A549 (cell line): ENCODE data around the gene SMIM35. TPM values are rescaled to one million over a fixed set of nuclear protein-coding genes. Genes with fewer than 3 reads are reported as not detected.

Experiments used
- ATAC-seq, 2 experiments: fragments of 200-7000 bp in 1 of 2; fragments of >200 bp in 1 of 2; cut with Nextera tagmentation in 1 of 2; cut with Tn5 transposase in 1 of 2; 3 replicates each; pipeline versions ENCODE4 v1.8.0 to v1.9.1; 2018 to 2020; ENCODE audit warnings: mild to moderate bottlenecking in 1 of 2, moderate library complexity in 1 of 2
- CTCF ChIA-PET: fragments of 300-600 bp; sonication (Branson Sonifier 250); formaldehyde crosslinking; extraction: SDS; loops from one replicate; lab custom pipeline; 2021; ENCODE audit warnings: antibody characterized with exemption, inconsistent platforms; lab: Yijun Ruan, JAX
- POLR2A ChIA-PET: fragments of 350-600 bp; formaldehyde crosslinking; extraction: SDS; loops from one replicate; lab custom pipeline; 2021; ENCODE audit warnings: antibody characterized with exemption, inconsistent platforms; lab: Yijun Ruan, JAX
- DNase-seq, 2 experiments: peaks; one replicate each; pipeline versions ENCODE4 v3.0.0 to v3.0.0-alpha.2; 2011 to 2016; ENCODE audit warnings: low read depth in 1 of 2, low spot score in 1 of 2
- FAIRE-seq: peaks from 2 replicates; lab custom pipeline; 2011; peaks lifted over from hg19 to GRCh38; lab: Jason Lieb, UNC
- H3K27ac ChIP-seq, 2 experiments: fragments of >200 bp; sonication (Bioruptor Twin); formaldehyde crosslinking; 3 replicates each; pipeline ENCODE4 v1.5.1; 2016 to 2017
- H3K4me1 ChIP-seq: fragments of >200 bp; sonication (Bioruptor Twin); formaldehyde crosslinking; 3 replicates; pipeline ENCODE4 v1.6.1; 2016
- H3K4me2 ChIP-seq: fragments of >200 bp; sonication (Bioruptor Twin); formaldehyde crosslinking; 3 replicates; pipeline ENCODE4 v1.6.1; 2016
- H3K4me3 ChIP-seq: fragments of >200 bp; sonication (Bioruptor Twin); formaldehyde crosslinking; 3 replicates; pipeline ENCODE4 v1.5.1; 2016
- H3K9me3 ChIP-seq: fragments of >200 bp; sonication (Bioruptor Twin); formaldehyde crosslinking; 3 replicates; pipeline ENCODE4 v1.6.1; 2016
- CBX2 ChIP-seq: fragments of 200-600 bp; sonication (generic); IDR thresholded peaks from 2 replicates; pipeline ENCODE4 v1.6.1; 2016; ENCODE audit warnings: low read depth, mild to moderate bottlenecking, borderline replicate concordance
- CHD2 ChIP-seq: fragments of 150-350 bp; IDR thresholded peaks from 2 replicates; pipeline ENCODE4 v1.6.1; 2014; ENCODE audit warnings: low read length; ENCODE audit not compliant: partially characterized antibody
- CHD4 ChIP-seq: fragments of 200-600 bp; sonication (generic); IDR thresholded peaks from 2 replicates; pipeline ENCODE4 v1.6.1; 2016; ENCODE audit warnings: antibody characterized with exemption, mild to moderate bottlenecking, borderline replicate concordance
- E2F6 ChIP-seq: IDR thresholded peaks from 2 replicates; pipeline ENCODE4 v1.6.1; 2012; ENCODE audit warnings: low read depth, borderline replicate concordance
- EHMT2 ChIP-seq: fragments of 200-600 bp; sonication (generic); IDR thresholded peaks from 2 replicates; pipeline ENCODE4 v1.6.1; 2016; ENCODE audit warnings: antibody characterized with exemption, low read depth, mild to moderate bottlenecking, moderate library complexity
- EP300 ChIP-seq, 2 experiments: fragments of >200 bp; sonication (Bioruptor Twin); formaldehyde crosslinking; IDR thresholded peaks; 2 replicates in 1 of 2; 3 replicates in 1 of 2; pipeline ENCODE4 v1.6.1; 2016 to 2017
- ESRRA ChIP-seq: fragments of 150-350 bp; IDR thresholded peaks from 2 replicates; pipeline ENCODE4 v1.6.1; 2014; ENCODE audit warnings: mild to moderate bottlenecking, low read length, borderline replicate concordance
- FOSL2 ChIP-seq, 2 experiments: fragments of 450-650 bp in 1 of 2; fragments of >200 bp in 1 of 2; sonication (Bioruptor Twin) in 1 of 2; formaldehyde crosslinking; IDR thresholded peaks; 2 replicates each; pipeline versions ENCODE4 v1.5.0 to v1.6.1; 2016 to 2020; ENCODE audit warnings: mild to moderate bottlenecking in 1 of 2, moderate library complexity in 1 of 2
- FOXS1 ChIP-seq: fragments of 250-450 bp; sonication (Bioruptor Pico); IDR thresholded peaks from 2 replicates; pipeline ENCODE4 v1.5.0; 2020; ENCODE audit warnings: mild to moderate bottlenecking, moderate library complexity
- GATA3 ChIP-seq: IDR thresholded peaks from 2 replicates; pipeline ENCODE4 v1.6.1; 2012; ENCODE audit warnings: borderline replicate concordance
- HES2 ChIP-seq: fragments of >200 bp; sonication (Bioruptor Twin); formaldehyde crosslinking; IDR thresholded peaks from 2 replicates; pipeline ENCODE4 v1.6.1; 2016
- HOXA7 ChIP-seq: fragments of 250-450 bp; sonication (Bioruptor Pico); IDR thresholded peaks from 2 replicates; pipeline ENCODE4 v1.5.0; 2020; ENCODE audit warnings: mild to moderate bottlenecking, moderate library complexity
- JUNB ChIP-seq: fragments of >200 bp; sonication (Bioruptor Twin); formaldehyde crosslinking; IDR thresholded peaks from 2 replicates; pipeline ENCODE4 v1.6.1; 2016
- KDM1A ChIP-seq: fragments of 200-600 bp; sonication (generic); IDR thresholded peaks from 2 replicates; pipeline ENCODE4 v1.6.1; 2016; ENCODE audit warnings: low read depth, mild to moderate bottlenecking
- MAZ ChIP-seq: fragments of 150-350 bp; IDR thresholded peaks from 2 replicates; pipeline ENCODE4 v1.6.1; 2014; ENCODE audit warnings: antibody characterized with exemption, low read depth, low read length, borderline replicate concordance
- NFE2L2 ChIP-seq: fragments of 150-350 bp; conservative IDR thresholded peaks from 2 replicates; pipeline ENCODE4 v1.6.1; 2014; ENCODE audit warnings: low read length
- RAD21 ChIP-seq, 2 experiments: fragments of >200 bp in 1 of 2; sonication (Bioruptor Twin) in 1 of 2; formaldehyde crosslinking in 1 of 2; IDR thresholded peaks in 1 of 2; conservative IDR thresholded peaks in 1 of 2; 2 replicates in 1 of 2; 3 replicates in 1 of 2; pipeline ENCODE4 v1.6.1; 2012 to 2018; ENCODE audit warnings: inconsistent platforms in 1 of 2
- RARB ChIP-seq: fragments of 250-450 bp; sonication (Bioruptor Pico); IDR thresholded peaks from 2 replicates; pipeline ENCODE4 v1.8.0; 2021; ENCODE audit warnings: mild to moderate bottlenecking, moderate library complexity
- SMC3 ChIP-seq: fragments of >200 bp; sonication (Bioruptor Twin); formaldehyde crosslinking; IDR thresholded peaks from 3 replicates; pipeline ENCODE4 v1.6.1; 2018; ENCODE audit warnings: inconsistent platforms
- TFCP2L1 ChIP-seq: fragments of 250-450 bp; sonication (Bioruptor Pico); IDR thresholded peaks from 2 replicates; pipeline ENCODE4 v1.5.0; 2021; ENCODE audit warnings: mild to moderate bottlenecking
- TP53 ChIP-seq: fragments of 250-450 bp; sonication (Bioruptor Pico); IDR thresholded peaks from 2 replicates; pipeline ENCODE4 v1.5.0; 2021; ENCODE audit warnings: mild to moderate bottlenecking, moderate library complexity
- ZC3H11A ChIP-seq: fragments of 450-650 bp; IDR thresholded peaks from 2 replicates; pipeline ENCODE4 v1.6.1; 2014; ENCODE audit warnings: antibody characterized with exemption, mild to moderate bottlenecking
- ZFP36 ChIP-seq: fragments of 450-650 bp; IDR thresholded peaks from 2 replicates; pipeline ENCODE4 v1.6.1; 2014; ENCODE audit warnings: borderline replicate concordance; ENCODE audit not compliant: partially characterized antibody
- ZNF302 ChIP-seq: fragments of 250-450 bp; sonication (Bioruptor Pico); IDR thresholded peaks from 2 replicates; pipeline ENCODE4 v1.9.0; 2021; ENCODE audit warnings: inconsistent platforms, mild to moderate bottlenecking, moderate library complexity
- ZSCAN20 ChIP-seq: fragments of 250-450 bp; sonication (Bioruptor Pico); IDR thresholded peaks from 2 replicates; pipeline ENCODE4 v1.8.0; 2022; ENCODE audit warnings: mild to moderate bottlenecking, moderate library complexity
- WGBS: methylation state at CpG from one replicate; pipeline ENCODE4 v1.1.6; 2017; ENCODE audit errors: missing lambda C conversion rate; 5-methylcytosine and 5-hydroxymethylcytosine counted together
- polyA plus RNA-seq, 4 experiments: library from polyadenylated mRNA; depleted of rRNA in 3 of 4; stranded (reverse); fragments of >200 nt; fragmentation: RNase III in 1 of 4; extraction: RNeasy Plus Mini Kit Qiagen cat#74134 plus additional on column Dnase treatment in 1 of 4; gene quantifications; 2 replicates in 3 of 4; 3 replicates in 1 of 4; pipeline ENCODE4 v1.2.3, GENCODE V29; 2011 to 2017
- TF ChIP-seq, protein P1 (sequence below): fragments of 200-600 bp; sonication (generic); IDR thresholded peaks from 2 replicates; pipeline ENCODE4 v1.6.1; 2016; ENCODE audit warnings: antibody characterized with exemption, mild to moderate bottlenecking, moderate library complexity
- TF ChIP-seq, protein P2 (sequence below): fragments of 450-650 bp; IDR thresholded peaks from 2 replicates; pipeline ENCODE4 v1.6.1; 2014; ENCODE audit warnings: antibody characterized with exemption
- TF ChIP-seq, protein P3 (sequence below): fragments of 250-450 bp; sonication (Bioruptor Pico); IDR thresholded peaks from 2 replicates; pipeline ENCODE4 v1.5.0; 2020; ENCODE audit warnings: low read depth, mild to moderate bottlenecking, moderate library complexity

Gene SMIM35
- polyA plus RNA-seq, 2 of the 4 experiments (the other 2 are of a cell fraction), result not detected

DNA sequence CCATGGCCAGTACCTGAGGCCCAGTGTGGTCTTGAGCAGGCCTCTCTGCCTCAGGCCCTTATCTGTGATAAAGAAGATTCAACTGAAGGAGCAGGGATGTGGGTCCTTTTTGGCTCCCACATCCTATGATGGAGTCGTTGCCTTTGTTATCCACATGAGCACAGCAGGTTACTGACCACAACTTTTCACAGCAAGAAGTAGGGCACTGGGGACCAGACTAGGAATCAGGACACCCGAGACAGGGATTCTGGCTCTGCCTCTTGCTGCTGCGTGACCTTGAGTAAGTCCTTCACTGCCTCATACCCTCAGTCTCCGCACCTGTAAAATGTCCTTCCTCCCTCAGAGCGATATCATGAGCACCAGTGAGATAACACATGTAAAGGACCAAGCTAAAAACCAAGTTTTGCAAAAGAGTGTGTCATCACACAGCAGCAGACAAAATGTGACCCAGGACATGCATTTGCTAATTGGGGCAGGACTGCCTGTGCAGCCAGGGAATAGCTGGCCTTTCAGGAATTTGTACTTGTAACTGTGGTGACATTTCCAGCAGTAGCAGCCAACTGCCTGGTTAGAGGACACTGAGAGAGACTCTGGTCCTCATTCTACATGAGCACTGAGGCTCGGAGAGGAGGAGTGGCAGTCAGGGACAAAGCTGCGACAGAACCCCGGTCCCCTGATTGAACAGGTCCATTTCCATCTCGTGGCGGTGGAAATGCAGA is 13.2 kb upstream of the SMIM35 start:
- 49% methylated on average over 10 of the region's 10 CpGs for WGBS
- no peaks in the 10 kb centered on the region for H3K9me3 ChIP-seq
- FAIRE-seq, result no peak
- TF ChIP-seq ZC3H11A (no peak), RARB (CRISPR knock-in tag) (no peak), E2F6 (no peak), MAZ (no peak), SMC3 (no peak), HES2 (no peak), GATA3 (no peak), TP53 (CRISPR knock-in tag) (no peak), CBX2 (no peak), ZSCAN20 (CRISPR knock-in tag) (no peak), ZFP36 (no peak), CHD4 (no peak)
- TF ChIP-seq, protein P1, sequence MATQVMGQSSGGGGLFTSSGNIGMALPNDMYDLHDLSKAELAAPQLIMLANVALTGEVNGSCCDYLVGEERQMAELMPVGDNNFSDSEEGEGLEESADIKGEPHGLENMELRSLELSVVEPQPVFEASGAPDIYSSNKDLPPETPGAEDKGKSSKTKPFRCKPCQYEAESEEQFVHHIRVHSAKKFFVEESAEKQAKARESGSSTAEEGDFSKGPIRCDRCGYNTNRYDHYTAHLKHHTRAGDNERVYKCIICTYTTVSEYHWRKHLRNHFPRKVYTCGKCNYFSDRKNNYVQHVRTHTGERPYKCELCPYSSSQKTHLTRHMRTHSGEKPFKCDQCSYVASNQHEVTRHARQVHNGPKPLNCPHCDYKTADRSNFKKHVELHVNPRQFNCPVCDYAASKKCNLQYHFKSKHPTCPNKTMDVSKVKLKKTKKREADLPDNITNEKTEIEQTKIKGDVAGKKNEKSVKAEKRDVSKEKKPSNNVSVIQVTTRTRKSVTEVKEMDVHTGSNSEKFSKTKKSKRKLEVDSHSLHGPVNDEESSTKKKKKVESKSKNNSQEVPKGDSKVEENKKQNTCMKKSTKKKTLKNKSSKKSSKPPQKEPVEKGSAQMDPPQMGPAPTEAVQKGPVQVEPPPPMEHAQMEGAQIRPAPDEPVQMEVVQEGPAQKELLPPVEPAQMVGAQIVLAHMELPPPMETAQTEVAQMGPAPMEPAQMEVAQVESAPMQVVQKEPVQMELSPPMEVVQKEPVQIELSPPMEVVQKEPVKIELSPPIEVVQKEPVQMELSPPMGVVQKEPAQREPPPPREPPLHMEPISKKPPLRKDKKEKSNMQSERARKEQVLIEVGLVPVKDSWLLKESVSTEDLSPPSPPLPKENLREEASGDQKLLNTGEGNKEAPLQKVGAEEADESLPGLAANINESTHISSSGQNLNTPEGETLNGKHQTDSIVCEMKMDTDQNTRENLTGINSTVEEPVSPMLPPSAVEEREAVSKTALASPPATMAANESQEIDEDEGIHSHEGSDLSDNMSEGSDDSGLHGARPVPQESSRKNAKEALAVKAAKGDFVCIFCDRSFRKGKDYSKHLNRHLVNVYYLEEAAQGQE, result no peak
- TF ChIP-seq, all 56 proteins: peak for 0
- no peak for ATAC-seq
- Histone ChIP-seq H3K4me3 (no peak overlapping the region), H3K27ac (no peak overlapping the region), H3K4me1 (no peaks in the 10 kb centered on the region), H3K4me2 (no peak overlapping the region)
- ChIA-PET POLR2A (no interaction called here), CTCF (no interaction called here)
- DNase-seq, result no peak

- FAIRE-seq, result no peak
- Histone ChIP-seq H3K27ac (no peak overlapping the region), H3K4me3 (no peak overlapping the region), H3K9me3 (no peaks in the 10 kb centered on the region), H3K4me2 (no peak overlapping the region), H3K4me1 (no peaks in the 10 kb centered on the region)
- ChIA-PET POLR2A (no interaction called here), CTCF (interaction anchor here (0.6 kb wide), 1 partner anchor 38 kb away, joined by 4 read pairs; no protein-coding TSS in a partner anchor)
- DNase-seq, result no peak
- no peak for ATAC-seq
- TF ChIP-seq FOSL2 (IDR thresholded peaks at IDR 0.05) (no peak), FOSL2 (CRISPR knock-in tag; IDR thresholded peaks at IDR 0.05) (no peak), TFCP2L1 (CRISPR knock-in tag) (no peak), ESRRA (no peak), NFE2L2 (no peak), HES2 (no peak), HOXA7 (CRISPR knock-in tag) (no peak), CHD4 (no peak), SMC3 (no peak), RAD21 (conservative IDR thresholded peaks at IDR 0.05 in 1 of 2, IDR thresholded peaks at IDR 0.05 in 1 of 2) (no peak), EHMT2 (no peak), ZSCAN20 (CRISPR knock-in tag) (no peak), CHD2 (no peak), KDM1A (no peak), FOXS1 (CRISPR knock-in tag) (no peak), EP300 (IDR thresholded peaks at IDR 0.05) (no peak), JUNB (no peak), RARB (CRISPR knock-in tag) (no peak), ZNF302 (CRISPR knock-in tag) (no peak)
- TF ChIP-seq, protein P2, sequence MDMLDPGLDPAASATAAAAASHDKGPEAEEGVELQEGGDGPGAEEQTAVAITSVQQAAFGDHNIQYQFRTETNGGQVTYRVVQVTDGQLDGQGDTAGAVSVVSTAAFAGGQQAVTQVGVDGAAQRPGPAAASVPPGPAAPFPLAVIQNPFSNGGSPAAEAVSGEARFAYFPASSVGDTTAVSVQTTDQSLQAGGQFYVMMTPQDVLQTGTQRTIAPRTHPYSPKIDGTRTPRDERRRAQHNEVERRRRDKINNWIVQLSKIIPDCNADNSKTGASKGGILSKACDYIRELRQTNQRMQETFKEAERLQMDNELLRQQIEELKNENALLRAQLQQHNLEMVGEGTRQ, result no peak
- TF ChIP-seq, protein P3, sequence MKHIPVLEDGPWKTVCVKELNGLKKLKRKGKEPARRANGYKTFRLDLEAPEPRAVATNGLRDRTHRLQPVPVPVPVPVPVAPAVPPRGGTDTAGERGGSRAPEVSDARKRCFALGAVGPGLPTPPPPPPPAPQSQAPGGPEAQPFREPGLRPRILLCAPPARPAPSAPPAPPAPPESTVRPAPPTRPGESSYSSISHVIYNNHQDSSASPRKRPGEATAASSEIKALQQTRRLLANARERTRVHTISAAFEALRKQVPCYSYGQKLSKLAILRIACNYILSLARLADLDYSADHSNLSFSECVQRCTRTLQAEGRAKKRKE (CRISPR knock-in tag), result no peak
- 56% methylated on average over 9 of the region's 11 CpGs for WGBS
Measured at GRCh38 chr11:118098996-118099837, 12.5 kb upstream of the SMIM35 start.
